Measurements from ENCODE around the gene KRT5. TPM values are rescaled to one million over a fixed set of nuclear protein-coding genes. Genes with fewer than 3 reads are reported as not detected.

The KRT5 gene
- total and polyA plus RNA-seq, 10 of the 15 experiments (the other 5 are each of a cell fraction or from before 2014, with no cell fraction given): 1.6 TPM; not detected in 9

GRCh38 chr12:52527121-52527800 is 7.1 kb upstream of the KRT5 start:
- Histone ChIP-seq H4K20me1 (ENCODE audit: control insufficient read depth, insufficient read depth) (no peaks in the 10 kb centered on the region), H3K9ac (ENCODE audit: control insufficient read depth, insufficient read depth, low read length) (no peak overlapping the region), H3K27me3 (replicated peaks in 1 of 2; ENCODE audit: control insufficient read depth in 2 of 2, insufficient read depth in 2 of 2, low read length in 1 of 2) (peaks cover 0 to 8% of the 10 kb centered on the region in 2 experiments; a peak in 3 of 4 replicates), H2AFZ (ENCODE audit: control insufficient read depth, low read depth, low read length) (no peak overlapping the region), H3K4me3 (no peak overlapping the region), H3K27ac (ENCODE audit: control insufficient read depth, insufficient read depth) (no peak overlapping the region), H3K79me2 (ENCODE audit: control insufficient read depth, insufficient read depth, low read length) (no peaks in the 10 kb centered on the region), H3K4me1 (ENCODE audit: control insufficient read depth, insufficient read depth, low read length) (no peaks in the 10 kb centered on the region), H3K4me2 (ENCODE audit: control insufficient read depth, insufficient read depth) (no peak overlapping the region), H3K36me3 (ENCODE audit: control insufficient read depth in 2 of 2, insufficient read depth in 2 of 2, low read length in 1 of 2) (no peaks in the 10 kb centered on the region), H3K9me3 (replicated peaks; ENCODE audit: control insufficient read depth, insufficient read depth, low read length) (no peaks in the 10 kb centered on the region)
- RAD21 ChIA-PET (ENCODE audit: unreplicated experiment): no interaction called here
- intact Hi-C loops (cut with micrococcal nuclease; ENCODE audit: unreplicated experiment): no loop called here
- FAIRE-seq: no peak
- CTCF ChIA-PET: no interaction called here
- BruUV-seq (replicated peaks): no TSS peak
- TF ChIP-seq FOXK2 (IDR thresholded peaks at IDR 0.05) (no peak), SPI1 (IDR thresholded peaks at IDR 0.05; ENCODE audit: borderline replicate concordance, insufficient read depth, low read depth, low read length) (no peak), POLR2AphosphoS5 (IDR thresholded peaks at IDR 0.05; ENCODE audit: low read length) (no peak), HDAC6 (IDR thresholded peaks at IDR 0.05; ENCODE audit: unreplicated experiment) (no peak), CEBPB (IDR thresholded peaks at IDR 0.05; ENCODE audit: borderline replicate concordance in 1 of 2, low read depth in 2 of 2, low read length in 2 of 2) (no peak), SMARCA5 (IDR thresholded peaks at IDR 0.05) (no peak), ESRRA (IDR thresholded peaks at IDR 0.05; ENCODE audit: low read length) (no peak), E4F1 (IDR thresholded peaks at IDR 0.05; ENCODE audit: borderline replicate concordance, partially characterized antibody) (no peak), IRF5 (IDR thresholded peaks at IDR 0.05; ENCODE audit: borderline replicate concordance) (no peak), KLF5 (IDR thresholded peaks at IDR 0.05; ENCODE audit: partially characterized antibody) (no peak), RB1 (IDR thresholded peaks at IDR 0.05; ENCODE audit: borderline replicate concordance) (no peak), NRF1 (conservative IDR thresholded peaks at IDR 0.05; ENCODE audit: low read depth, low read length) (no peak), RAD21 (IDR thresholded peaks at IDR 0.05; ENCODE audit: insufficient read depth, low read depth, low read length) (no peak)
- DNase-seq (ENCODE audit: low read depth, low spot score): no peak
- SMC1A ChIA-PET (ENCODE audit: uncharacterized antibody, unreplicated experiment): no interaction called here
- in situ Hi-C loops (cut with MboI): no loop called here
- no peak for ATAC-seq
- 10% methylated on average over 4 of the region's 4 CpGs for WGBS (ENCODE audit: insufficient coverage, insufficient replicate concordance, low lambda C conversion rate, missing lambda C conversion rate)
- POLR2A ChIA-PET: no interaction called here

Measured in GM12878 (cell line).